Measurements from ENCODE around the gene TNRC6B.
"Not testable (repeated sequence)": the region's sequence is repeated elsewhere in the genome, so short reads cannot be mapped to it uniquely, and the experiment has no call there.

TNRC6B gene

GRCh38 chr22:40177738-40178416 is at the start of gene TNRC6B:
Gene TNRC6B (plus strand): TSS chr22:40177925. CDS start chr22:40178136, 211 bp downstream.
- peak; percentile 75 for DNase-seq

- DNase-seq, result no peak
These were observed 48.7 kb upstream of the TNRC6B start for GRCh38 chr22:40128989-40129388.

- DNase-seq, result no peak
These were observed 40.6 kb upstream of the TNRC6B start for GRCh38 chr22:40137132-40137531.

GRCh38 chr22:40138866-40139265 is 38.9 kb upstream of the TNRC6B start:
- DNase-seq, result no peak

GRCh38 chr22:40147388-40148176 is 30.1 kb upstream of the TNRC6B start:
- DNase-seq, result no peak

GRCh38 chr22:40153192-40153591 is 24.5 kb upstream of the TNRC6B start:
- no peak for DNase-seq

GRCh38 chr22:40153705-40154104 is 24.0 kb upstream of the TNRC6B start:
- no peak for DNase-seq

GRCh38 chr22:40156001-40156516 is 21.7 kb upstream of the TNRC6B start:
- DNase-seq, result peak; percentile 50

GRCh38 chr22:40156682-40157081 is 21.0 kb upstream of the TNRC6B start:
- not testable (repeated sequence) for DNase-seq

- no peak for DNase-seq
These were observed 20.3 kb upstream of the TNRC6B start for GRCh38 chr22:40157330-40157945.

GRCh38 chr22:40161194-40161593 is 16.5 kb upstream of the TNRC6B start:
- no peak for DNase-seq

GRCh38 chr22:40165537-40165936 is 12.2 kb upstream of the TNRC6B start:
- DNase-seq, result not testable (repeated sequence)

- no peak for DNase-seq
These were observed 2.0 kb upstream of the TNRC6B start for GRCh38 chr22:40175611-40176244.

- no peak for DNase-seq
These were observed 596 bp upstream of the TNRC6B start for GRCh38 chr22:40176921-40177737.

GRCh38 chr22:40178417-40179409 is 988 bp downstream of the TNRC6B start:
- no peak for DNase-seq

GRCh38 chr22:40179526-40179925 is 1.8 kb downstream of the TNRC6B start:
- DNase-seq, result no peak

- no peak for DNase-seq
These were observed 2.7 kb downstream of the TNRC6B start for GRCh38 chr22:40180403-40180802.

GRCh38 chr22:40181323-40181722 is 3.6 kb downstream of the TNRC6B start:
- no peak for DNase-seq

GRCh38 chr22:40182231-40182835 is 4.6 kb downstream of the TNRC6B start:
- DNase-seq, result no peak

GRCh38 chr22:40183029-40183581 is 5.4 kb downstream of the TNRC6B start:
- DNase-seq, result no peak

All from NCI-H774 (cell line).